IMR-90 (cell line): ENCODE measurements around the gene SYTL1. TPM values are rescaled to one million over a fixed set of nuclear protein-coding genes. Genes with fewer than 3 reads are reported as not detected.

Experiments used
- ATAC-seq: fragments of 200-7000 bp; cut with Tn5 transposase; 2 replicates; pipeline ENCODE4 v1.9.1; 2020; ENCODE audit warnings: low read depth, mild to moderate bottlenecking, moderate library complexity
- BruUV-seq: library from RNA; stranded (reverse); fragments of 400-500 nt; replicated peaks from 2 replicates; lab custom pipeline; 2021; lab: Mats Ljungman, UMichigan
- CTCF ChIA-PET: fragments of 300-600 bp; formaldehyde crosslinking; extraction: SDS; loops from one replicate; lab custom pipeline; 2021; ENCODE audit warnings: antibody characterized with exemption; lab: Yijun Ruan, JAX
- POLR2A ChIA-PET: fragments of 300-600 bp; sonication (Branson Sonifier 250); formaldehyde crosslinking; loops from one replicate; lab custom pipeline; 2022; ENCODE audit warnings: antibody characterized with exemption; ENCODE audit not compliant: unreplicated experiment; lab: Charles Lee
- DNase-seq: peaks from one replicate; pipeline ENCODE4 v3.0.0; 2013
- H2AFZ ChIP-seq: replicated peaks from 2 replicates; pipeline ENCODE3; 2013; ENCODE audit warnings: low read length, mild to moderate bottlenecking; ENCODE audit not compliant: poor library complexity
- H2AK5ac ChIP-seq: 2 replicates; pipeline ENCODE4 v1.6.1; 2013; ENCODE audit warnings: low read depth, low read length, inconsistent platforms
- H2AK9ac ChIP-seq: replicated peaks from 2 replicates; pipeline ENCODE3; 2013; ENCODE audit warnings: mild to moderate bottlenecking, low read depth, low read length, moderate library complexity; ENCODE audit not compliant: poor library complexity
- H2BK120ac ChIP-seq: 2 replicates; pipeline ENCODE4 v1.6.1; 2013; ENCODE audit warnings: low read depth, low read length, inconsistent platforms
- H2BK15ac ChIP-seq: 3 replicates; pipeline ENCODE4 v1.6.1; 2013; ENCODE audit warnings: low read depth, low read length, inconsistent platforms
- H2BK20ac ChIP-seq: 2 replicates; pipeline ENCODE4 v1.6.1; 2013; ENCODE audit warnings: low read depth, mild to moderate bottlenecking, inconsistent platforms, low read length, moderate library complexity
- H2BK5ac ChIP-seq: 2 replicates; pipeline ENCODE4 v1.6.1; 2013; ENCODE audit warnings: mild to moderate bottlenecking, low read depth, low read length, inconsistent platforms; ENCODE audit not compliant: poor library complexity, severe bottlenecking
- H3K14ac ChIP-seq: replicated peaks from 2 replicates; pipeline ENCODE4 v1.6.1; 2013; ENCODE audit warnings: low read depth, low read length, inconsistent platforms
- H3K18ac ChIP-seq: 2 replicates; pipeline ENCODE4 v1.6.1; 2013; ENCODE audit warnings: low read depth, low read length, control low read depth
- H3K23ac ChIP-seq: 2 replicates; pipeline ENCODE4 v1.6.1; 2013; ENCODE audit warnings: low read depth, low read length, inconsistent platforms
- H3K27ac ChIP-seq: 2 replicates; pipeline ENCODE4 v1.5.1; 2013; ENCODE audit warnings: mild to moderate bottlenecking, control low read depth, low read length; ENCODE audit not compliant: insufficient read depth
- H3K27me3 ChIP-seq: 2 replicates; pipeline ENCODE4 v1.6.1; 2013; ENCODE audit warnings: low read length; ENCODE audit not compliant: control insufficient read depth, insufficient read depth
- H3K36me3 ChIP-seq: 2 replicates; pipeline ENCODE4 v1.6.1; 2013; ENCODE audit warnings: low read length, mixed read lengths; ENCODE audit not compliant: control insufficient read depth, insufficient read depth
- H3K4ac ChIP-seq: 2 replicates; pipeline ENCODE4 v1.6.1; 2013; ENCODE audit warnings: low read depth, low read length, inconsistent platforms
- H3K4me1 ChIP-seq: 2 replicates; pipeline ENCODE4 v1.6.1; 2013; ENCODE audit warnings: low read length, mixed read lengths; ENCODE audit not compliant: control insufficient read depth, insufficient read depth
- H3K4me2 ChIP-seq: 2 replicates; pipeline ENCODE4 v1.6.1; 2013; ENCODE audit warnings: low read depth, mild to moderate bottlenecking, control low read depth, low read length, moderate library complexity
- H3K4me3 ChIP-seq: 2 replicates; pipeline ENCODE4 v1.5.1; 2013; ENCODE audit warnings: low read depth, mild to moderate bottlenecking, control low read depth, low read length, moderate library complexity; ENCODE audit not compliant: insufficient read depth
- H3K56ac ChIP-seq: 2 replicates; pipeline ENCODE4 v1.6.1; 2013; ENCODE audit warnings: low read length, inconsistent platforms; ENCODE audit not compliant: insufficient read depth; ENCODE audit errors: extremely low read depth
- H3K79me1 ChIP-seq, 2 experiments: 2 replicates each; pipeline ENCODE4 v1.6.1; 2013; ENCODE audit warnings: low read length in 2 of 2, inconsistent platforms in 1 of 2, low read depth in 1 of 2
- H3K9ac ChIP-seq: 2 replicates; pipeline ENCODE4 v1.6.1; 2013; ENCODE audit warnings: low read depth, low read length, control low read depth
- H3K9me1 ChIP-seq: 2 replicates; pipeline ENCODE4 v1.6.1; 2013; ENCODE audit warnings: low read length, inconsistent platforms; ENCODE audit not compliant: insufficient read depth
- H3K9me3 ChIP-seq: 2 replicates; pipeline ENCODE4 v1.6.1; 2013; ENCODE audit warnings: low read length; ENCODE audit not compliant: control insufficient read depth, insufficient read depth
- H4K20me1 ChIP-seq: 2 replicates; pipeline ENCODE4 v1.6.1; 2013; ENCODE audit warnings: low read length, inconsistent platforms; ENCODE audit not compliant: insufficient read depth
- H4K5ac ChIP-seq: 2 replicates; pipeline ENCODE4 v1.6.1; 2013; ENCODE audit warnings: mild to moderate bottlenecking, low read depth, low read length, control low read depth
- H4K8ac ChIP-seq, 2 experiments: 2 replicates each; pipeline ENCODE4 v1.6.1; 2013; ENCODE audit warnings: low read depth in 2 of 2, low read length in 2 of 2, control low read depth in 1 of 2, inconsistent platforms in 1 of 2
- H4K91ac ChIP-seq: 2 replicates; pipeline ENCODE4 v1.6.1; 2013; ENCODE audit warnings: low read depth, low read length, inconsistent platforms; ENCODE audit not compliant: insufficient read depth
- BHLHE40 ChIP-seq: fragments of 150-350 bp; IDR thresholded peaks from 2 replicates; pipeline ENCODE4 v1.6.1; 2016; ENCODE audit warnings: mild to moderate bottlenecking, low read depth, low read length
- CEBPB ChIP-seq: IDR thresholded peaks from 2 replicates; pipeline ENCODE4 v1.6.1; 2012; ENCODE audit warnings: low read depth, low read length, improper control_type of control experiment
- RCOR1 ChIP-seq: IDR thresholded peaks from 2 replicates; pipeline ENCODE4 v1.6.1; 2012; ENCODE audit warnings: mild to moderate bottlenecking, low read length, improper control_type of control experiment; ENCODE audit not compliant: insufficient replicate concordance
- USF2 ChIP-seq: fragments of 150-350 bp; IDR thresholded peaks from 2 replicates; pipeline ENCODE4 v1.6.1; 2017; ENCODE audit warnings: mild to moderate bottlenecking, antibody characterized with exemption, low read length, low read depth
- WGBS, 2 experiments: methylation state at CpG; one replicate each; pipeline versions ENCODE4 v1.1.5 to v1.1.7; 2013; ENCODE audit warnings: missing lambda C conversion rate in 2 of 2; ENCODE audit not compliant: insufficient read length in 1 of 2; ENCODE audit errors: extremely low coverage in 2 of 2; 5-methylcytosine and 5-hydroxymethylcytosine counted together
- dilution Hi-C: fragments of 300-500 bp; cut with HindIII; formaldehyde crosslinking; loops from one replicate; pipeline ENCODE4 v1.14.3; 2018; ENCODE audit warnings: low sequenced_read_pairs; ENCODE audit not compliant: unreplicated experiment
- in situ Hi-C: fragments of 300-500 bp; cut with MboI; formaldehyde crosslinking; loops from 3 replicates; pipeline ENCODE4 v1.14.3; 2019; ENCODE audit warnings: low sequenced_read_pairs, inconsistent platforms, mixed read lengths
- intact Hi-C: fragments of 100-400 bp; cut with micrococcal nuclease; formaldehyde crosslinking; loops from 2 replicates; pipeline ENCODE4 v1.10.0; 2022
- polyA plus RNA-seq, 3 experiments: library from polyadenylated mRNA; depleted of rRNA; stranded (reverse); fragments of >200 nt; gene quantifications; 2 replicates each; pipeline ENCODE4 v1.2.3, GENCODE V29; 2012; ENCODE audit warnings: low replicate concordance in 1 of 3
- total RNA-seq: library from RNA; depleted of rRNA; stranded (reverse); fragments of >200 nt; gene quantifications from 2 replicates; pipeline ENCODE4 v1.2.3, GENCODE V29; 2012

The SYTL1 gene
- total and polyA plus RNA-seq, 2 of the 4 experiments (the other 2 are of a cell fraction): 0.18 to 1.0 TPM

- TF ChIP-seq USF2: no peak
- no peak for TF ChIP-seq RCOR1
Observed at GRCh38 chr1:27345272-27345671, 3.5 kb downstream of the SYTL1 start (continued).

GRCh38 chr1:27346357-27346756 lies 4.5 kb downstream of the SYTL1 start:
- H3K4me3 ChIP-seq: no peak overlapping the region
- no peak overlapping the region for H4K5ac ChIP-seq
- no peak overlapping the region for H3K27ac ChIP-seq
- ChIA-PET POLR2A (no interaction called here), CTCF (interaction anchor here (0.9 kb wide), 1 partner anchor 14 kb away, joined by 4 read pairs; no protein-coding TSS in a partner anchor)
- H3K36me3 ChIP-seq: no peaks in the 10 kb centered on the region
- no peak overlapping the region for H2AK9ac ChIP-seq
- H3K9me1 ChIP-seq: peaks cover 3% of the 10 kb centered on the region
- dilution Hi-C loops: no loop called here
- H4K20me1 ChIP-seq: no peaks in the 10 kb centered on the region
- H3K4me2 ChIP-seq: no peak overlapping the region
- no peak overlapping the region for H2AFZ ChIP-seq
- H3K23ac ChIP-seq: no peak overlapping the region
- H4K91ac ChIP-seq: no peak overlapping the region
- H3K56ac ChIP-seq: no peak overlapping the region
- DNase-seq (no peak), ATAC-seq (no peak)
- no peaks in the 10 kb centered on the region for H3K79me1 ChIP-seq
- no peak overlapping the region for H2BK20ac ChIP-seq
- no peak overlapping the region for H3K14ac ChIP-seq
- H2BK5ac ChIP-seq: no peak overlapping the region
- TF ChIP-seq BHLHE40 (no peak), USF2 (no peak), CEBPB (no peak)
- H3K9me3 ChIP-seq: no peaks in the 10 kb centered on the region
- H2AK5ac ChIP-seq: no peak overlapping the region
- H3K4ac ChIP-seq: no peak overlapping the region
- no peak overlapping the region for H4K8ac ChIP-seq
- H3K27me3 ChIP-seq: no peaks in the 10 kb centered on the region; the same call in 1 of the 2 replicates
- intact Hi-C loops: no loop called here
- no CpG with 5 or more reads among the region's 8 CpGs for WGBS, 2 experiments
- H3K4me1 ChIP-seq: peaks cover 14% of the 10 kb centered on the region
- in situ Hi-C loops: no loop called here
- no peak overlapping the region for H2BK15ac ChIP-seq
- no peak overlapping the region for H3K9ac ChIP-seq
- H3K18ac ChIP-seq: no peak overlapping the region
- BruUV-seq: no TSS peak
- H2BK120ac ChIP-seq: no peak overlapping the region
